ENCODE data around the gene HTR5A.

HTR5A gene

DNA sequence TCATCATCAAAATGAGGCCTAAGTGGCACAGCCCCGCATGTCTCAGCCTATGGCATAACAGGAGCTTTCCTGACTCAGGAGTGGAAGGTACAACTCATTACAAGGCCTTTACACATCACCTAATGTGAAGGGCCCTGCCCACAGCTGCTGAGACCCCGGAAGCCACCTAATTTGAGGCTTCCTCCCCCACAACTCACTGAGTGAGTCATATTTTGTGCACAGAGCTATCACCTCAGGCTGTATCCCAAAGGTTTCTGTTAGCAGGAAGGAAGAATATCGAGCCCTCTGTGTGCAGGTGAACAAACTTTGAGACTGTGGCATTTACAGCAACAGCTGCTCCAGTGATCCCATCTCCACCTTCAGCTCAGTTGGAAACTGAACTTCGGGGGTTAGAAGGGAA is 20.6 kb downstream of the HTR5A start:
- no peak for DNase-seq (ENCODE audit: low read depth, low spot score)

DNA sequence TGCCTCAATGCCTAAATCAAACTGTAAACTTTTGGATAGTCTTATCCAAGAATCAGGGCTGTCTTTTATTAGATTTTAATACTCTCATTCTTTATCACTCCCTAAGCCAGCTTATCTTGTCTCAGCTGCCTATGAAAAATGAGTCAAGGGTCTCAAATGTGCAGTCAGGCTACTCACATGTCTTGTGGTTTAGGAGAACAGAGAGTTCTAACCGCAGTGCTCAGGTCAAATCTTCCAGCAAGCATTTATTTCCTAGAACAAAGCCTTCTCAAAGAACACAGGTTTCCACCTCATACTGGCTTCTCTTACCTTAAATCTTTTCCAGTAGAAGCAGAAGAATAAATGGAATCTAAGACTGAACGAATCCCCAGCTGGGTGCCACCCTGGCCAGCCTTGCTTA is 23.5 kb downstream of the HTR5A start:
- no peak for DNase-seq (ENCODE audit: low read depth, low spot score)

GRCh38 chr7:155094636-155095135 is 24.6 kb downstream of the HTR5A start:
- no peak for DNase-seq (ENCODE audit: low read depth, low spot score)

- no peak for DNase-seq (ENCODE audit: low read depth, low spot score)
Measured at GRCh38 chr7:155097338-155097737, 27.2 kb downstream of the HTR5A start.

- DNase-seq (ENCODE audit: low read depth, low spot score): no peak
Measured at GRCh38 chr7:155103839-155104238, 33.7 kb downstream of the HTR5A start.

DNA sequence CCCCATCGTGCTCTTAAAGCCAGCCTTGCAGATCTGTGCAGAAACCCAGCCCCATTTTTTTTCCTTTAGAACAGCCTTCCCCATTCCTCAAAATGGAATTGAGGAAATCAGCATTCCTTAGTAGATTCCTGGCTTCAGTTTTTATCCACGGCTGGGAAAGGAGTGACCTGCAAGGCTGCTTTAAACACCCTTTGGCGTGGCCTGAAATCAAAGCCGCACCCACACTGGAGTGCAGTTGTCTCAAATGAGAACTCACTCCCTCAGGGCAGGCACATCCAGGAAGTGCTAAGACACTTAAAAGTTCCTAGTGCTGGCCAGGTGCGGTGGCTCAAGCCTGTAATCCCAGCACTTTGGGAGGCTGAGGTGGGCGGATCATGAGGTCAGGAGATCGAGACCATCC is 34.8 kb downstream of the HTR5A start:
- no peak for DNase-seq (ENCODE audit: low read depth, low spot score)

- no peak for DNase-seq (ENCODE audit: low read depth, low spot score)
Measured at GRCh38 chr7:155106356-155106755, 36.2 kb downstream of the HTR5A start.

- no peak for DNase-seq (ENCODE audit: low read depth, low spot score)
Measured at GRCh38 chr7:155107126-155107525, 37.0 kb downstream of the HTR5A start.

GRCh38 chr7:155108144-155108901 is 38.2 kb downstream of the HTR5A start:
- no peak for DNase-seq (ENCODE audit: low read depth, low spot score)

DNA sequence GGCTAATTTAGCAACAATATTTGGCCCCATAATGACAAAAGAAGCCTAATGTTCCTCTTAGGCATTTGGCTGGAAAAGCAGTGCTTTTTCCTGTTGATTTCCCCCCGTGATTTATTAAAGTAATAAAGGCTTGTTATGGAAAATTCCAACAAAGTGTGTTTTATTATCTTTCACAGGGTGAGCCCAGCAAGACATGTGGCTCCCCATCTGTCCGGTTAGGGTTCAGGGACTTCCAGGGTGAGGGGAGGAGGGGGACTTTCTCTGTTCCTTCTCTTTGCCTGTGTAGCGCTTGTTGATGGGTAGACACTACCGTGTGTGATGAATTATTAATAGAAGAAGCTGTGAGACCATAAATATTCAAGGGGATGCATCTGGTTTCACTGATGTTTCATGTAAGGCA is 39.0 kb downstream of the HTR5A start:
- DNase-seq (ENCODE audit: low read depth, low spot score): no peak

DNA sequence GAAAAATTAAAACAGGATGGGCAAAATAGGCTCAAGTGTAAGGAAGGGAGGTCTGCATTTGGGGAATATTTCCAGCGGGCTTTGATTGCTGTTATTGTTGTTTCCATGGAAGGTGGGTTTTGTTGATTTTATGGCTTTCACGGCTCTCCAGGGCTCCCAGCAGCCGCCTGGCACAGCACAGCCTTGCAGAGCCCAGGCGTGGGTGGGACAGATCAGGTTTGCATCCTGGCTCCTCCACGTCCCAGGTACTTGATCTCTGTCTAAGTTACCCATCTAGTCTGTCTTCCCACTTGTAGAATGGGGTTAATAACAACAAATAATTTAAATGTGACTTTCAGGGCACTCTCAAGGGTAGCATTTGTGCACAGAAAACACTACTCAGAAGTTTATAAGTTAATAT is 45.2 kb downstream of the HTR5A start:
- no peak for DNase-seq (ENCODE audit: low read depth, low spot score)

- DNase-seq (ENCODE audit: low read depth, low spot score): no peak
Measured at GRCh38 chr7:155119801-155120382, 49.8 kb downstream of the HTR5A start.

DNA sequence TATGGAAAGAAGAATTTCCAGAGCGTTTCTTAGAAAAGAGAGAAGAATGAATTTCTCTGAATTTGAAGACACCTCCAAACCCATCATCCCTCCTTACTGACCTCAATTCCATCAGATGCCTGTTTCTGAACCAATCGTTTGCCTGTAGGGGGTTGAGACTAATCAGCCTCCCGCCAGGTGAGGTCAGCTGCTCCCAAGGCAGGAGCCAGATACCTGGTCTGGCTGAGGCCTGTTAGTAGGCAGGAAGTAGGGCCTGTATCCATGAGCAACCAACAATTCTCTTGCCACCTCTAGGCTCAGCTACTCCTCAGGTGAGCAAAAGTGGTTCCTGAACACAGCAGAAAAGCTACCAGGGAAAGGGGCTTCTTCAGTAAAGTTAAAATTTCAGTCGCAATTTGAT is 50.3 kb downstream of the HTR5A start:
- no peak for DNase-seq (ENCODE audit: low read depth, low spot score)

GRCh38 chr7:155122831-155123230 is 52.7 kb downstream of the HTR5A start:
- DNase-seq (ENCODE audit: low read depth, low spot score): peak; percentile 23

- DNase-seq (ENCODE audit: low read depth, low spot score): no peak
Measured at GRCh38 chr7:155123413-155123812, 53.3 kb downstream of the HTR5A start.

- DNase-seq (ENCODE audit: low read depth, low spot score): no peak
Measured at GRCh38 chr7:155124706-155125105, 54.6 kb downstream of the HTR5A start.

- no peak for DNase-seq (ENCODE audit: low read depth, low spot score)
Measured at GRCh38 chr7:155129186-155129585, 59.1 kb downstream of the HTR5A start.

DNA sequence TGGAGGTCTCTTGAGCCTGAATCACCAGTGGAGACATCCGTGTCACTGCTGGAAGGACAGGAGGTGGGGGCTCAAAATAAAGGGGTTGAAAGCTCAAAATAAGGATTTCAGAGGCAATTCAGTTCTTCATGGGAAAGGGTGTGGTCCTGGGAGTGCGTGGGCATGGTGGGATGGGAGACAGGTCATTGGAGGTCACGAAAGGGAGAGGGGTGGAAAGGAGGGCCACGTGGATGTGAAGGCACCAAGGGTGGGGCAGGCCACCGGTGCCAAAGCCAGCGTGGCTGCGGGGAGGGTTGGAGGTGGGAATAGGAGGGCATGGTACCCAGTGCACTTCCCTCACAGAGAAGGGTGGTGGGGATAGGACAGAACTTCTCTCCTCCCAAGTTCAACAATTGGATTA is 59.7 kb downstream of the HTR5A start:
- no peak for DNase-seq (ENCODE audit: low read depth, low spot score)

DNA sequence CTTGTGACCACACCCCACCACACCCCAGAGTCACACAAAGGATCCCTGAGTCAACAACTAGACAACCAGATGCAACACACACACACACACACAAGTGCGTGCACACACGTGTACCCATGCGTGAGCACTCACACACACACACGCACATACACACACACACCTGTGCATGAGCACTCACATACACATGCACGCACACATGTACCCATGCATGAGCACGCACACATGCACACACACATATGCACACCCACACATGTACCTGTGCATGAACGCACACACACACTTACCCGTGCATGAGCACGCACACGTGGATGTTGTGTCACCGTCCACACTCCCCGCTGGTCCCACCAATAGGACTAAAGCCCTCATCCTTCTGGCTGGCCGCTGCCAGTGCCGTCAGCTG is 60.4 kb downstream of the HTR5A start:
- no peak for DNase-seq (ENCODE audit: low read depth, low spot score)

GRCh38 chr7:155131090-155131489 is 61.0 kb downstream of the HTR5A start:
- DNase-seq (ENCODE audit: low read depth, low spot score): no peak

DNA sequence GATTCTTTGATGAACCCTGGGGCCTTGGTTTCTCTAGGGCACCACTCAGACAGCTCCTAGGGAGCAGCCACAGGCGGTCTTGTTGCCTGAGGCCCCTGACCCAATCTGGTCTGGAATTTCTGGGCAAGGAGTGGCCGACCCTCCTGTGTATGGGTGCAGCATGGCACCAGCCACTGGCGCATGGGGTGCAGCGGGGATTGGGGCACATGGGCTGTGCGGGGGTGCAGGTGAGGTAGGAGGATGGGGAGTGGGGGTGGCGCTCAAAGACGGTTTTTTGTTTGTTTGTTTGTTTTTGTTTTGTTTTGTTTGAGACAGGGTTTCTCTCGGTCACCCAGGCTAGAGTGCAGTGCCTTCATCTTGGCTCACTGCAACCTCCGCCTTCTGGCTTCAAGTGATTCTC is 62.3 kb downstream of the HTR5A start:
- DNase-seq (ENCODE audit: low read depth, low spot score): no peak

DNA sequence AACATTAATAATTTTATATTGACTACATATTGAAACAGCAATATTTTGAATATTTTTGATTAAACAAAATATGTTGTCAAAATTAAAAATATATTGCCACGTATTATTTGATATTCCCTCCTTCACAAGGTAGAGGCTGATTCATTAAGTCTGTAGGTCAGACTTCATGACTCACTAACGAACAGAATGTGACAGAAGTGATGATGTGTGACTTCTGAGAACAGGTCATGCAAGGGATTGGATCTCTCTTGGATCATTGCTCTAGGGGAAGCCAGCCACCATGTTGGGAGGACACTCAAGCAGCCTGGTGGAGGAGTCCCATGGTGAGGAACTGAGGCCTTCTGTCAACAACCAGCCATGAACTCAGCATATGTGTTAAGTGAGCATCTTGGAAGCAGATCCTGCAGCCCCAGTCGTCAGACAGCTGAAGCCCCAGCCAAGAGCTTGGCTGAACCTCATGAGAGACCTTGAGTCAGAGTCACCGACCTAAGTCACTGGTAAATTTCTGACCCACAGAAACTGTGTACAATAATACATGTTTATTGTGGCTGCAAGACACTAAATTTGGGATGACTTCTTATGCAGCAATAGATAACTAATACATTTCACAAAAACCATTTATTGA is 66.6 kb downstream of the HTR5A start:
- DNase-seq (ENCODE audit: low read depth, low spot score): no peak

Measured in iPS DF 19.7 (cell line).